ENCODE results near the gene EPHA1. TPM values are rescaled to one million over a fixed set of nuclear protein-coding genes. Genes with fewer than 3 reads are reported as not detected.
"Not testable (repeated sequence)": the region's sequence is repeated elsewhere in the genome, so short reads cannot be mapped to it uniquely, and the experiment has no call there.

EPHA1 gene
- polyA plus RNA-seq, 1 of the 3 experiments (the other 2 are of a cell fraction), result 0.49 TPM

- POLR2A ChIA-PET, result interaction anchor here (0.7 to 0.9 kb wide), 2 partner anchors 11 to 13 kb away, joined by 3 to 4 read pairs; no protein-coding TSS in a partner anchor
- H2AFZ ChIP-seq (ENCODE audit: low read depth), result no peak overlapping the region
- TF ChIP-seq FOXM1 (IDR thresholded peaks at IDR 0.05; ENCODE audit: low read depth), result no peak
- TF ChIP-seq EZH2phosphoT487 (IDR thresholded peaks at IDR 0.05; ENCODE audit: borderline replicate concordance, low read depth), result no peak
- TF ChIP-seq MXI1 (IDR thresholded peaks at IDR 0.05; ENCODE audit: low read depth, low read length), result peak; percentile 57; the same call in 1 of the 2 replicates
- no peak for TF ChIP-seq TEAD4 (IDR thresholded peaks at IDR 0.05; ENCODE audit: borderline replicate concordance, insufficient read depth)
- TF ChIP-seq CHD2 (IDR thresholded peaks at IDR 0.05; ENCODE audit: low read length, partially characterized antibody), result peak; percentile 32
- peak; percentile 46; the same call in 1 of the 2 replicates for TF ChIP-seq GATA2 (CRISPR knock-in tag; IDR thresholded peaks at IDR 0.05)
- H3K36me3 ChIP-seq (replicated peaks in 1 of 2; ENCODE audit: control insufficient read depth in 1 of 2, insufficient read depth in 2 of 2, low read length in 1 of 2), result no peaks in the 10 kb centered on the region
- WGBS (ENCODE audit: low lambda C conversion rate), result 46% methylated on average over 9 of the region's 9 CpGs
- H3K4me2 ChIP-seq, result no peak overlapping the region
- CTCF ChIA-PET, result interaction anchor here (0.8 to 8.8 kb wide), 9 partner anchors 9 to 190 kb away, joined by 3 to 68 read pairs (median 4); no protein-coding TSS in a partner anchor
- H3K4me1 ChIP-seq (ENCODE audit: control insufficient read depth in 1 of 2, insufficient read depth in 2 of 2, low read depth in 1 of 2, low read length in 1 of 2), result peaks cover 4 to 19% of the 10 kb centered on the region in 2 experiments; a peak in 3 of 4 replicates
- H3K9me2 ChIP-seq, result no peaks in the 10 kb centered on the region
- no peak overlapping the region for H3K4me3 ChIP-seq (ENCODE audit: low read depth in 2 of 2, low read length in 1 of 2)
- no peaks in the 10 kb centered on the region for H3K27me3 ChIP-seq (ENCODE audit: insufficient read depth)
- H3K79me2 ChIP-seq (ENCODE audit: insufficient read depth), result no peaks in the 10 kb centered on the region
- DNase-seq, result peak; percentile 74
- no peak overlapping the region for H3K9ac ChIP-seq
- no peaks in the 10 kb centered on the region for H4K20me1 ChIP-seq (ENCODE audit: insufficient read depth)
- H3K9me3 ChIP-seq, result no peaks in the 10 kb centered on the region
- H3F3A ChIP-seq (replicated peaks; ENCODE audit: insufficient read depth), result no peaks in the 10 kb centered on the region
- no peak overlapping the region for H3K27ac ChIP-seq (ENCODE audit: low read depth in 2 of 2, low read length in 1 of 2)
These were observed 3.3 kb downstream of the EPHA1 start for GRCh38 chr7:143405173-143406001.

GRCh38 chr7:143402233-143402632 lies 6.4 kb downstream of the EPHA1 start:
- H3K9ac ChIP-seq; H3K27ac ChIP-seq (ENCODE audit: low read depth in 2 of 2, low read length in 1 of 2); H2AFZ ChIP-seq (ENCODE audit: low read depth); DNase-seq; H3K36me3 ChIP-seq (replicated peaks in 1 of 2; ENCODE audit: control insufficient read depth in 1 of 2, insufficient read depth in 2 of 2, low read length in 1 of 2); H3K9me2 ChIP-seq; H4K20me1 ChIP-seq (ENCODE audit: insufficient read depth); H3K27me3 ChIP-seq (ENCODE audit: insufficient read depth); H3K4me2 ChIP-seq; H3F3A ChIP-seq (replicated peaks; ENCODE audit: insufficient read depth); H3K9me3 ChIP-seq; H3K4me1 ChIP-seq (ENCODE audit: control insufficient read depth in 1 of 2, insufficient read depth in 2 of 2, low read depth in 1 of 2, low read length in 1 of 2); H3K4me3 ChIP-seq (ENCODE audit: low read depth in 2 of 2, low read length in 1 of 2); H3K79me2 ChIP-seq (ENCODE audit: insufficient read depth); POLR2A ChIA-PET: not testable (repeated sequence)
- CTCF ChIA-PET, result interaction anchor here (0.8 to 8.8 kb wide), 6 partner anchors 8 to 162 kb away, joined by 3 to 68 read pairs (median 5); no protein-coding TSS in a partner anchor
- WGBS (ENCODE audit: low lambda C conversion rate), result 56% methylated on average over 4 of the region's 4 CpGs

DNA sequence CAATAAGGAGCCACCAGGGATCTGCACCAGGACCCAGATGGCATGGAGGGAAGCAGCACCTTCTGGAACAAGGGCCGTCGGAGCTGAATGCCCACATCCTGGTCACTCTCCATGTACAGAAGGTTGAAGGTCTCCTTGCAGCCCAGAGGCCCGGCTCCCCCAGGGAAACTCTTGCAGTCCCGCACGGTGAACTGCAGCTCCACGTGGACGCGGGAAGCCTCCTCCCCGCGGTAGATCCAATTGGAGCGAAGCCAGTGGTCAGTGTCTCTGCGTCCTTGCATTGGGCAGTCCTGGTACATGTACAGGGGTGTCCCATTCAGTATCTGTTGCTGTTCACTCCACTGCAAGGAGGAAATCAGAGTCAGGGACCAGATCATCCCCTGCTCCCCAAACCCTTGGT lies 7.4 kb downstream of the EPHA1 start:
- DNase-seq, result no peak
- H3K9me2 ChIP-seq, result no peaks in the 10 kb centered on the region
- H3K4me2 ChIP-seq, result no peak overlapping the region
- no peaks in the 10 kb centered on the region for H3K79me2 ChIP-seq (ENCODE audit: insufficient read depth)
- no peaks in the 10 kb centered on the region for H4K20me1 ChIP-seq (ENCODE audit: insufficient read depth)
- H3K9me3 ChIP-seq, result no peaks in the 10 kb centered on the region
- POLR2A ChIA-PET, result no interaction called here
- CTCF ChIA-PET, result interaction anchor here (0.8 to 1.9 kb wide), 2 partner anchors 19 to 21 kb away, joined by 3 to 7 read pairs; no protein-coding TSS in a partner anchor
- no peak overlapping the region for H3K9ac ChIP-seq
- WGBS (ENCODE audit: low lambda C conversion rate), result 70% methylated on average over 11 of the region's 12 CpGs
- H2AFZ ChIP-seq (ENCODE audit: low read depth), result no peak overlapping the region
- H3K27me3 ChIP-seq (ENCODE audit: insufficient read depth), result no peaks in the 10 kb centered on the region
- no peak overlapping the region for H3K4me3 ChIP-seq (ENCODE audit: low read depth in 2 of 2, low read length in 1 of 2)
- no peaks in the 10 kb centered on the region for H3K36me3 ChIP-seq (replicated peaks in 1 of 2; ENCODE audit: control insufficient read depth in 1 of 2, insufficient read depth in 2 of 2, low read length in 1 of 2)
- no peak overlapping the region for H3K27ac ChIP-seq (ENCODE audit: low read depth in 2 of 2, low read length in 1 of 2)
- H3K4me1 ChIP-seq (ENCODE audit: control insufficient read depth in 1 of 2, insufficient read depth in 2 of 2, low read depth in 1 of 2, low read length in 1 of 2), result peaks cover 0 to 4% of the 10 kb centered on the region in 2 experiments; a peak in 1 of 4 replicates
- no peak for TF ChIP-seq NFIC (IDR thresholded peaks at IDR 0.05; ENCODE audit: borderline replicate concordance)
- TF ChIP-seq MEF2A (IDR thresholded peaks at IDR 0.05; ENCODE audit: borderline replicate concordance, low read depth), result no peak
- TF ChIP-seq FOSL2 (IDR thresholded peaks at IDR 0.05; ENCODE audit: borderline replicate concordance, low read depth), result no peak
- peaks cover 2% of the 10 kb centered on the region for H3F3A ChIP-seq (replicated peaks; ENCODE audit: insufficient read depth)
